ENCODE measurements around the gene SORCS2. TPM values are rescaled to one million over a fixed set of nuclear protein-coding genes. Genes with fewer than 3 reads are reported as not detected.

Gene SORCS2
- total and polyA plus RNA-seq, 2 of the 4 experiments (the other 2 are of a cell fraction): 0.36 to 0.62 TPM

GRCh38 chr4:7357323-7357722 is 165.0 kb downstream of the SORCS2 start:
- ATAC-seq (ENCODE audit: low read depth) (no peak), DNase-seq (no peak)
- no peak overlapping the region for H4K8ac ChIP-seq (ENCODE audit: low read depth in 2 of 2, low read length in 2 of 2)
- H3K18ac ChIP-seq (ENCODE audit: low read depth, low read length): no peak overlapping the region
- no peak overlapping the region for H2BK20ac ChIP-seq (ENCODE audit: low read depth, low read length)
- no peaks in the 10 kb centered on the region for H3K9me1 ChIP-seq (ENCODE audit: insufficient read depth, low read length)
- no peak overlapping the region for H2AK5ac ChIP-seq (ENCODE audit: low read depth, low read length)
- H2AFZ ChIP-seq (replicated peaks; ENCODE audit: low read length, poor library complexity): no peak overlapping the region
- H3K56ac ChIP-seq (ENCODE audit: extremely low read depth, insufficient read depth, low read length): no peak overlapping the region
- H3K4me3 ChIP-seq (ENCODE audit: insufficient read depth, low read depth, low read length): no peak overlapping the region
- no peaks in the 10 kb centered on the region; the same call in 1 of the 2 replicates for H4K20me1 ChIP-seq (ENCODE audit: insufficient read depth, low read length)
- 86% methylated on average over 2 of the region's 9 CpGs; no CpG with 5 or more reads in 1 of the 2 experiments for WGBS, 2 experiments (ENCODE audit: extremely low coverage in 2 of 2, insufficient read length in 1 of 2)
- H2BK5ac ChIP-seq (ENCODE audit: low read depth, low read length, poor library complexity, severe bottlenecking): no peak overlapping the region
- H3K9me3 ChIP-seq (ENCODE audit: control insufficient read depth, insufficient read depth, low read length): no peaks in the 10 kb centered on the region
- H3K79me1 ChIP-seq (ENCODE audit: low read depth in 1 of 2, low read length in 2 of 2): no peaks in the 10 kb centered on the region
- H4K5ac ChIP-seq (ENCODE audit: low read depth, low read length): no peak overlapping the region
- H4K91ac ChIP-seq (ENCODE audit: insufficient read depth, low read depth, low read length): no peak overlapping the region
- no peak overlapping the region for H2BK120ac ChIP-seq (ENCODE audit: low read depth, low read length)
- ChIA-PET POLR2A (ENCODE audit: unreplicated experiment) (no interaction called here), CTCF (no interaction called here)
- H3K4me2 ChIP-seq (ENCODE audit: low read depth, low read length): no peak overlapping the region
- H3K4ac ChIP-seq (ENCODE audit: low read depth, low read length): no peak overlapping the region
- no peak overlapping the region for H3K27ac ChIP-seq (ENCODE audit: insufficient read depth, low read length)
- intact Hi-C loops (cut with micrococcal nuclease): no loop called here
- dilution Hi-C loops (cut with HindIII; ENCODE audit: low sequenced_read_pairs, unreplicated experiment): no loop called here
- no TSS peak for BruUV-seq (replicated peaks)
- no peak for TF ChIP-seq SMC3 (IDR thresholded peaks at IDR 0.05; ENCODE audit: low read depth, low read length)
- TF ChIP-seq MAFK (IDR thresholded peaks at IDR 0.05; ENCODE audit: low read depth, low read length): no peak
- no peak for TF ChIP-seq RAD21 (IDR thresholded peaks at IDR 0.05; ENCODE audit: low read length)
- TF ChIP-seq POLR2A (IDR thresholded peaks at IDR 0.05; ENCODE audit: low read depth, low read length): no peak
- TF ChIP-seq CTCF (conservative IDR thresholded peaks at IDR 0.05; ENCODE audit: low read depth, low read length): no peak
- TF ChIP-seq FOS (IDR thresholded peaks at IDR 0.05; ENCODE audit: low read depth, low read length): no peak
- TF ChIP-seq BHLHE40 (IDR thresholded peaks at IDR 0.05; ENCODE audit: low read depth, low read length): no peak
- no peak for TF ChIP-seq RFX5 (IDR thresholded peaks at IDR 0.05; ENCODE audit: low read depth, low read length)
- no peak overlapping the region for H3K9ac ChIP-seq (ENCODE audit: low read depth, low read length)
- H2BK15ac ChIP-seq (ENCODE audit: low read depth, low read length): no peak overlapping the region
- H3K4me1 ChIP-seq (ENCODE audit: control insufficient read depth, insufficient read depth, low read length): 0 out of 2 replicates have a peak, but pooled peaks cover 2% of the 10 kb centered on the region
- H3K23ac ChIP-seq (ENCODE audit: low read depth, low read length): no peak overlapping the region
- no peaks in the 10 kb centered on the region for H3K36me3 ChIP-seq (ENCODE audit: control insufficient read depth, insufficient read depth, low read length)
- H3K14ac ChIP-seq (replicated peaks; ENCODE audit: low read depth, low read length): no peak overlapping the region
- H2AK9ac ChIP-seq (replicated peaks; ENCODE audit: low read depth, low read length, poor library complexity): no peak overlapping the region
- in situ Hi-C loops (cut with MboI; ENCODE audit: low sequenced_read_pairs): no loop called here
- peaks cover 22% of the 10 kb centered on the region; the same call in 1 of the 2 replicates for H3K27me3 ChIP-seq (ENCODE audit: control insufficient read depth, insufficient read depth, low read length)
